Chondrocyte (in vitro differentiated cells): ENCODE data around the gene ALDH4A1. TPM values are rescaled to one million over a fixed set of nuclear protein-coding genes. Genes with fewer than 3 reads are reported as not detected.
A peak's percentile ranks its signal among the peaks of the same experiment; 100 is the strongest.

Source experiments
- DNase-seq: peaks from one replicate; pipeline ENCODE4 v3.0.0; 2021; ENCODE audit warnings: mixed read lengths, low spot score
- H3K27ac Mint-ChIP-seq: one replicate; pipeline ENCODE4 v1.8.0; 2021; ENCODE audit warnings: mild to moderate bottlenecking, moderate library complexity, mixed read lengths; ENCODE audit not compliant: unreplicated experiment
- H3K27me3 Mint-ChIP-seq: 2 replicates; pipeline ENCODE4 v1.8.0; 2021; ENCODE audit warnings: low read depth, mixed read lengths
- H3K36me3 Mint-ChIP-seq: 2 replicates; pipeline ENCODE4 v1.8.0; 2021; ENCODE audit warnings: low read depth, mixed read lengths
- H3K4me1 Mint-ChIP-seq: 2 replicates; pipeline ENCODE4 v1.8.0; 2021; ENCODE audit warnings: low read depth, mild to moderate bottlenecking, mixed read lengths
- H3K4me3 Mint-ChIP-seq: one replicate; pipeline ENCODE4 v1.8.0; 2021; ENCODE audit warnings: mild to moderate bottlenecking, moderate library complexity, mixed read lengths; ENCODE audit not compliant: unreplicated experiment
- H3K9me3 Mint-ChIP-seq: 2 replicates; pipeline ENCODE4 v1.8.0; 2021; ENCODE audit warnings: low read depth, mixed read lengths
- CTCF ChIP-seq: fragments of 200-600 bp; sonication (generic); IDR thresholded peaks from 2 replicates; pipeline ENCODE4 v1.5.0; 2021; ENCODE audit warnings: antibody characterized with exemption, mild to moderate bottlenecking, moderate library complexity
- total RNA-seq: library from RNA; stranded (reverse); gene quantifications from 3 replicates; pipeline ENCODE4 v1.2.1, GENCODE V29; 2021

Gene ALDH4A1
- total RNA-seq, 1 donor from 2014 or later, result 14.2 TPM

GRCh38 chr1:18901147-18901951 lies 1.0 kb downstream of the ALDH4A1 start:
- no peaks in the 10 kb centered on the region for H3K9me3 Mint-ChIP-seq
- no peaks in the 10 kb centered on the region for H3K36me3 Mint-ChIP-seq
- DNase-seq, result no peak
- no peak for TF ChIP-seq CTCF
- peaks cover 18% of the 10 kb centered on the region for H3K4me1 Mint-ChIP-seq
- H3K27ac Mint-ChIP-seq, result peak overlapping the region; percentile 98
- H3K27me3 Mint-ChIP-seq, result no peaks in the 10 kb centered on the region
- H3K4me3 Mint-ChIP-seq, result peak overlapping the region; percentile 96

GRCh38 chr1:18900303-18900841 lies 2.0 kb downstream of the ALDH4A1 start:
- no peaks in the 10 kb centered on the region for H3K9me3 Mint-ChIP-seq
- no peak overlapping the region for H3K4me3 Mint-ChIP-seq
- no peaks in the 10 kb centered on the region for H3K27me3 Mint-ChIP-seq
- DNase-seq, result no peak
- peaks cover 18% of the 10 kb centered on the region for H3K4me1 Mint-ChIP-seq
- no peak overlapping the region for H3K27ac Mint-ChIP-seq
- no peaks in the 10 kb centered on the region for H3K36me3 Mint-ChIP-seq
- no peak for TF ChIP-seq CTCF

- H3K27ac Mint-ChIP-seq, result no peak overlapping the region
- no peaks in the 10 kb centered on the region for H3K9me3 Mint-ChIP-seq
- no peak for TF ChIP-seq CTCF
- no peak overlapping the region for H3K4me3 Mint-ChIP-seq
- no peak for DNase-seq
- peaks cover 23% of the 10 kb centered on the region for H3K4me1 Mint-ChIP-seq
- no peaks in the 10 kb centered on the region for H3K27me3 Mint-ChIP-seq
- H3K36me3 Mint-ChIP-seq, result no peaks in the 10 kb centered on the region
Measured at GRCh38 chr1:18899363-18900049, 2.8 kb downstream of the ALDH4A1 start.

DNA sequence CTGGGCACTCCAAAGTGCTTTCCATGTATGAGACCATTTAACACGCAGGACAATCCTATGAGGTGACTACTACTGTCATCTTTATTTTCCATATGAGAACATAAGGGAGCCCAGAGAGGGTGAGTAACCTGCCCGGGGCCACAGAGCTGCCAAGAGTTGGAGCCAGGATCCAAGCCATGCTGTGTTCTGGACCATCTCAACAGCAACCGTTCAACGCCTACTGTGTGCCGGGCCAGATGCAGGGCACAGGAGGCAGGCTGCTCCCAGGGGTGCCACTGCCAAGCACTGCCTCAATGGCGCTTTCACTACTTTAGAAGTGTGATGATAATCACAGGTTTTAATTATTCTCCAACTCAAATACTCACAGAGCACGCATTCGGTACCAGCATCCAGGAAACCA lies 3.8 kb downstream of the ALDH4A1 start:
- Mint-ChIP-seq H3K27me3 (no peaks in the 10 kb centered on the region), H3K4me1 (peaks cover 22% of the 10 kb centered on the region), H3K9me3 (no peaks in the 10 kb centered on the region), H3K4me3 (no peak overlapping the region), H3K27ac (no peak overlapping the region), H3K36me3 (no peaks in the 10 kb centered on the region)
- no peak for TF ChIP-seq CTCF
- no peak for DNase-seq

- no peak for DNase-seq
- H3K27ac Mint-ChIP-seq, result no peak overlapping the region
- H3K4me3 Mint-ChIP-seq, result no peak overlapping the region
- no peaks in the 10 kb centered on the region for H3K27me3 Mint-ChIP-seq
- peaks cover 29% of the 10 kb centered on the region for H3K4me1 Mint-ChIP-seq
- no peaks in the 10 kb centered on the region for H3K36me3 Mint-ChIP-seq
- no peak for TF ChIP-seq CTCF
- no peaks in the 10 kb centered on the region for H3K9me3 Mint-ChIP-seq
Measured at GRCh38 chr1:18895317-18895716, 7.0 kb downstream of the ALDH4A1 start.
